ENCODE measurements around the gene MRAS. TPM values are rescaled to one million over a fixed set of nuclear protein-coding genes. Genes with fewer than 3 reads are reported as not detected.

The MRAS gene
- total RNA-seq, 1 donor from 2014 or later: 2.9 TPM

GRCh38 chr3:138360869-138361525 is 12.6 kb downstream of the MRAS start:
- Histone ChIP-seq H3K4me3 (ENCODE audit: low read depth, low read length) (no peak overlapping the region), H3K27me3 (ENCODE audit: control insufficient read depth, insufficient read depth, low read length) (no peaks in the 10 kb centered on the region), H3K36me3 (ENCODE audit: control insufficient read depth, insufficient read depth, low read length) (no peaks in the 10 kb centered on the region)
- FAIRE-seq (no peak), DNase-seq (ENCODE audit: low read depth) (no peak)
- no peak for TF ChIP-seq CTCF (IDR thresholded peaks at IDR 0.05; ENCODE audit: insufficient read depth, low read length, severe bottlenecking)

GRCh38 chr3:138361561-138361971 is 13.2 kb downstream of the MRAS start:
- no peaks in the 10 kb centered on the region for H3K36me3 ChIP-seq (ENCODE audit: control insufficient read depth, insufficient read depth, low read length)
- FAIRE-seq (no peak), DNase-seq (ENCODE audit: low read depth) (no peak)
- no peak overlapping the region for H3K4me3 ChIP-seq (ENCODE audit: low read depth, low read length)
- H3K27me3 ChIP-seq (ENCODE audit: control insufficient read depth, insufficient read depth, low read length): no peaks in the 10 kb centered on the region
- TF ChIP-seq CTCF (IDR thresholded peaks at IDR 0.05; ENCODE audit: insufficient read depth, low read length, severe bottlenecking): no peak

GRCh38 chr3:138362538-138362937 is 14.2 kb downstream of the MRAS start:
- H3K27me3 ChIP-seq (ENCODE audit: control insufficient read depth, insufficient read depth, low read length): no peaks in the 10 kb centered on the region
- FAIRE-seq (no peak), DNase-seq (ENCODE audit: low read depth) (no peak)
- no peaks in the 10 kb centered on the region for H3K36me3 ChIP-seq (ENCODE audit: control insufficient read depth, insufficient read depth, low read length)
- H3K4me3 ChIP-seq (ENCODE audit: low read depth, low read length): no peak overlapping the region
- no peak for TF ChIP-seq CTCF (IDR thresholded peaks at IDR 0.05; ENCODE audit: insufficient read depth, low read length, severe bottlenecking)

GRCh38 chr3:138363322-138363721 is 14.9 kb downstream of the MRAS start:
- no peak overlapping the region for H3K4me3 ChIP-seq (ENCODE audit: low read depth, low read length)
- no peaks in the 10 kb centered on the region for H3K27me3 ChIP-seq (ENCODE audit: control insufficient read depth, insufficient read depth, low read length)
- TF ChIP-seq CTCF (IDR thresholded peaks at IDR 0.05; ENCODE audit: insufficient read depth, low read length, severe bottlenecking): no peak
- DNase-seq (ENCODE audit: low read depth) (no peak), FAIRE-seq (no peak)
- no peaks in the 10 kb centered on the region for H3K36me3 ChIP-seq (ENCODE audit: control insufficient read depth, insufficient read depth, low read length)

- DNase-seq (ENCODE audit: low read depth) (no peak), FAIRE-seq (no peak)
- Histone ChIP-seq H3K36me3 (ENCODE audit: control insufficient read depth, insufficient read depth, low read length) (no peaks in the 10 kb centered on the region), H3K27me3 (ENCODE audit: control insufficient read depth, insufficient read depth, low read length) (no peaks in the 10 kb centered on the region), H3K4me3 (ENCODE audit: low read depth, low read length) (no peak overlapping the region)
- TF ChIP-seq CTCF (IDR thresholded peaks at IDR 0.05; ENCODE audit: insufficient read depth, low read length, severe bottlenecking): no peak
Measured at GRCh38 chr3:138364356-138365252, 16.2 kb downstream of the MRAS start.
